ENCODE results near the gene LSR.

The LSR gene, protein sequence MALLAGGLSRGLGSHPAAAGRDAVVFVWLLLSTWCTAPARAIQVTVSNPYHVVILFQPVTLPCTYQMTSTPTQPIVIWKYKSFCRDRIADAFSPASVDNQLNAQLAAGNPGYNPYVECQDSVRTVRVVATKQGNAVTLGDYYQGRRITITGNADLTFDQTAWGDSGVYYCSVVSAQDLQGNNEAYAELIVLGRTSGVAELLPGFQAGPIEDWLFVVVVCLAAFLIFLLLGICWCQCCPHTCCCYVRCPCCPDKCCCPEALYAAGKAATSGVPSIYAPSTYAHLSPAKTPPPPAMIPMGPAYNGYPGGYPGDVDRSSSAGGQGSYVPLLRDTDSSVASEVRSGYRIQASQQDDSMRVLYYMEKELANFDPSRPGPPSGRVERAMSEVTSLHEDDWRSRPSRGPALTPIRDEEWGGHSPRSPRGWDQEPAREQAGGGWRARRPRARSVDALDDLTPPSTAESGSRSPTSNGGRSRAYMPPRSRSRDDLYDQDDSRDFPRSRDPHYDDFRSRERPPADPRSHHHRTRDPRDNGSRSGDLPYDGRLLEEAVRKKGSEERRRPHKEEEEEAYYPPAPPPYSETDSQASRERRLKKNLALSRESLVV

DNA sequence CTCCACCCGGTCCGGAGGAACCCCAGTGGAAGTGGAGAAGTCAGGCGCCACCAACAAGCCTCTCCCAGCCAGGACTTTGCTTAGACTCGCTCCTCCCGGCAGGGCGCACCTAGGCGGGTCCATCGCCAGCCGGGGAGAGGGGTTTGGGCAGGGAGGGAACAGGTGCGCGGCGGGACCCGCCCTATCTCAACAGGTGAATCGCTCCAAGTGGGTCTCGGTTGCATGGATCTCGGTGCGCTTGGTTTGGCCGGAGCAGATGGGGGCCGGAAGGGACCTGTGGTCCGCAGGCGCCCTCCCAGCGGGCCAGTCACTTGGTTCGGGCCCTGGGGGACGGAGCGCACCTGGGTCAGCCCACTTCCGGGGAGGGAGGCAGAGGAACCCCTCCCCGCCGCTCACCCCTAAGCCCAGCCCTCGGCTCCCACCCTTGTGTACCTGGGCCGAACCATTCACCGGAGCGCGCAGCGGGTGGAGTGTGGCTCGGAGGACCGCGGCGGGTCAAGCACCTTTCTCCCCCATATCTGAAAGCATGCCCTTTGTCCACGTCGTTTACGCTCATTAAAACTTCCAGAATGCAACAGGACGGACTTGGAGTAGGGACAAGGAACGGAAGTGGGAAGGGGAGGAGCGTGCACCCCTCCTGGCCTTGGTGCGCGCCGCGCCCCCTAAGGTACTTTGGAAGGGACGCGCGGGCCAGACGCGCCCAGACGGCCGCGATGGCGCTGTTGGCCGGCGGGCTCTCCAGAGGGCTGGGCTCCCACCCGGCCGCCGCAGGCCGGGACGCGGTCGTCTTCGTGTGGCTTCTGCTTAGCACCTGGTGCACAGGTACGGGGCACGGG lies at the start of gene LSR:
Gene LSR (plus strand): TSS at position 693 of the 836 bp plus-strand sequence. CDS start 21 bp downstream, at position 714.
- DNase-seq, result no peak

- no peak for DNase-seq
These were observed 49.3 kb upstream of the LSR start for GRCh38 chr19:35199481-35199880.

GRCh38 chr19:35202722-35203688 lies 45.8 kb upstream of the LSR start:
- DNase-seq, result no peak

- no peak for DNase-seq
These were observed 43.7 kb upstream of the LSR start for GRCh38 chr19:35204799-35205732.

DNA sequence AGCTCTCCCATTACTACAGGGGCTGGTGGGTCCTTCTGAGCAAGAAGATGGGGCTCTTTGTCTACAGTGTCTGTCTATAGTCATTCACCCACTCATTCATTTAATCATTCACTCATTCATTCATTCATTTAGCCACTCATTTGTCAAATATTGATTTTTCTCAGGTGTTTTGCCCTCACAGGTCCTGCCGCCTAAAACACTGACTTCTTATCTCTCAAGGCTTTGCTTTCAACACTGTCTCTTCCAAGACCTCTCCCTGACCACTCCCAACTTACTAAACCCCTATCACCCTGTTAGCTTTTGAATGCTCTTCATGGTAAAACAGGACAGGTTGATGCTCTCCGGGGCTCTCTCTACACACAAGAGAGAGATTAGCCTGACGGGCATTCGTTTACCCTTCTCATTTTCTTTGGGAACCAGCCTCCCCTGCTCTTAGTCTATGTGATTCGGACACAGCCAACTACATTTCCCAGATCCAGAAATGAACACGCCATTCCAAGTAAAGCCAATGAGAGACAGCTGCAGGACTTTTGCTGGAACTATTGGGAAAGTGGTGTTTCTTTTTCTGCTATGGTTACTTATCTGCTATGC lies 43.0 kb upstream of the LSR start:
- DNase-seq, result no peak

- DNase-seq, result no peak
These were observed 42.4 kb upstream of the LSR start for GRCh38 chr19:35206379-35206778.

GRCh38 chr19:35206855-35207254 lies 41.9 kb upstream of the LSR start:
- DNase-seq, result no peak

DNA sequence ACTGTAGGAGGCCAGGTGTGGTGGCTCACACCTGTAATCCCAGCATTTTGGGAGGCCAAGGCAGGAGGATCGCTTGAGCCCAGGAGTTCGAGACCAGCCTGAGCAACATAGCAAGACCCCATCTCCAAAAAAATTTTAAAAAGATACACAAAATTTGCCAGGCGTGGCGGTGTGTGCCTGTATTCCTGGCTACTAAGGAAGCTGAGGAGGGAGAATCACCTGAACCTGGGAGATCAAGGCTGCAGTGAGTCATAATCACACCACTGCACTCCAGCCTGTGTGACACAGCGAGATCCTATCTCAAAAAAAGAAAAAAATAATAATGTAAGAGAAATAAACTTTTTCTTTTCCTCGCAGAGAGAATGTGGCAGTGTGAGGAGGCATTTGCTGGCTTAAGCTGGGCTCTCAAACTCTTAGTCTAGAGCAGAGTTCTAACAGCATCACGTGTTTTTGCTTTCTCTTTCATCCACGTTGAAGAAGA lies 41.4 kb upstream of the LSR start:
- DNase-seq, result no peak

- no peak for DNase-seq
These were observed 40.7 kb upstream of the LSR start for GRCh38 chr19:35208121-35208520.

GRCh38 chr19:35209646-35210045 lies 39.2 kb upstream of the LSR start:
- DNase-seq, result no peak

- no peak for DNase-seq
These were observed 37.1 kb upstream of the LSR start for GRCh38 chr19:35211545-35212230.

DNA sequence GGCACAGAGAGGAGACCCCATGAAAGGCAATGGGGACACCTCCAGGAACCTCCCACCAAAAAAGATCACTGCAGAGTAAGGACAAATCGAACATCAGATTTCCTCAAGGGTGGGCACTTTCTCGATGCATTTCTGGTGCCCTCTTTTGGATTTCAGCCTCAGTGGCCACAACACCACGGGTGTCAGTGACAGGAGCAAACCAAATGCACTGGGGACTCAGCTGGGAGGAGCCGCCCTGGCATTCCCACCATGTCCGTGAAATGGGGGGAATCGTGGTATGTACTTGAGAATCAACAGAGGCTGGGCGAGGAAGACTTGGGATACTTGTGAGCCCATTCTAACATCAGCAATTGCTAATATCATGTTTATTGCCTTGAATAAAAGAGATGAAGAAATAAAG lies 36.6 kb upstream of the LSR start:
- no peak for DNase-seq

- peak; percentile 57 for DNase-seq
These were observed 34.9 kb upstream of the LSR start for GRCh38 chr19:35213663-35214632.

GRCh38 chr19:35214766-35215422 lies 33.9 kb upstream of the LSR start:
- no peak for DNase-seq

DNA sequence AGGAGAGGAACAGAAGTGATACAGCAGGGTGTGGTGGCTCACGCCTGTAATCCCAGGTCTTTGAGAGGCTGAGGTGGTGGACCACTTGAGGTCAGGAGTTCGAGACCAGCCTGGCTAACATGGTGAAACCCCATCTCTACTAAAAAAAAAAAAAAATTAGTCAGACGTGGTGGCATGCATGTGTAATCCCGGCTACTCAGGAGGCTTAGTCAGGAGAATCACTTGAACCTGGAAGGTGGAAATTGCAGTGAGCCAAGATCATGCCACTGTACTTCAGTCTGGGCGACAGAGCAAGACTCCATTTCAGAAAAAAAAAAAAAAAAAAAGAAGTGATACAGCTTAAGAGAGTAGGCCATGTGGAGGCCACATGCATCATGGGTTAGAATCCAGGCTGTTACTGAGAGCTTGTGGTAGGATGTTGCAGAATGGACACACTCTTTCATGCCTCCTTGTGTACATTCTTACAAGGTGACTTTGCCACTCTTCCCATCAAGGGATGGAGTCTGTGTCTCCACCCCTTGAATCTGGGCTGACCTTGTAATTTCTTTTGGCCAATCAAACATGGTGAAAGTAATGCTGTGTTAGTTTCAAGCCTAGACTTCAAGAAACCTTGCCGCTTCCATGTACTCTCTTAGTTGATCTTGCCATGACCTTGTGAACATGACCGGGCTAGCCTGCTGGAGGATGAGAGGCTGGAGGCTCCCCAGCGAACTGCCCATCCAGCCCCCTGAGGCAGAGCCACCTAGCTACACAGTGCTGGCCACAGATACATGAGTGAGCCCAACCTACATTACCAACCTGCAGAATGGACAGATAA lies 32.6 kb upstream of the LSR start:
- no peak for DNase-seq

DNA sequence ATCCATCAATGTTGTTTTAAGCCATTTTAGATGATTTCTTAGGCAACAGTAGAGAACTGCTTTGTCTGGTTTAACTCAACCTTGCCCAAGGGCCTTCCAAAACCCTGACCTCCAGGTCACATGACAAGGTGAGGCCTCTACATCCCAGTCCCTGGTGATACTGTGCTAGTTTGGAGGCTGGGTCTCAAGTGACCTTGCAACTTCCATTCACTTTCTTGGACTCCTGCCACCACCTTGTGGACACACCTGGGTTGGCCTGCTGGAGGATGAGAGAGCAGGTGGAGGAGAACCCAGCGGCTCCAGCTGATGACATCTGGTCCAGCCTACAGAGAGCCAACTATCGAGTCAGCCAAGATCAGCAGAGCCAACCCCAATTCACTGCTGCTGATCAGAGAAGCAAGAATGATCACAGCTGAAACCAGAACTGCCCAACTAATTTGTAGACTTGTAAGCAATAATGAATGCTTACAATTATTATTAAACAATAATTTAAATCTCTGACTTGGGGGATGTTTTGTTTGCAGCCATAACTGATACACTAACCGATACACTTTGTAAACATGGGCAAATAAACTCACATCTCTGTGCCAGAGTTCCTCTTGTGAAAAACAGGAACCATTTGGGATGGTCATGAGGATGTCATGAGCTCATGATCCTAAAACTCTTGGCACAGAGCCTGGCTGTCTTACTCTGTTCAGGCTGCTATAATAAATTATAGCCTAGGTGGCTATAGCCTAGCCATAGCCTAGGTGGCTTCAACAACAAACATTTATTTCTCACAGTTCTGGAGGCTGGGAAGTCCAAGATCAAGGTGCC lies 31.8 kb upstream of the LSR start:
- DNase-seq, result no peak

DNA sequence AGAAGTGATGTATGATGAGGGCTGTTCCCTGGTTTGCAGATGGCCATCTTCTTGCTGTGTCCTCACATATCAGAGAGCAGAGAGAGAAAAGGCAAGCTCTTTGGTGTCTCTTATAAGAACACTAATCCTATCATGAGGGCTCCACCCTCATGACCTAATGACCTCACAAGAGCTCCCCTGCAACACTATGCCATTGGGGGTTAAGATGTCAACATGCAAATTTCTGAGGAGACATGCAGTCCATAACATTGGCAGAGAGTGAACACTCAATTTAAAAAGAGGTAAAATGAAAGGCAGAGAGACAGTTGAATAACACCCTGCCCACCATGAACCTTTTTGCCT lies 31.2 kb upstream of the LSR start:
- DNase-seq, result no peak
